GM18507 (cell line): ENCODE data around the gene WNK2.

Experiments used
- DNase-seq: peaks from one replicate; pipeline ENCODE4 v3.0.0; 2011; ENCODE audit warnings: low read depth; ENCODE audit not compliant: insufficient read length; ENCODE audit errors: extremely low spot score
- FAIRE-seq: peaks from 2 replicates; lab custom pipeline; 2011; peaks lifted over from hg19 to GRCh38; lab: Jason Lieb, UNC

The WNK2 gene

DNA sequence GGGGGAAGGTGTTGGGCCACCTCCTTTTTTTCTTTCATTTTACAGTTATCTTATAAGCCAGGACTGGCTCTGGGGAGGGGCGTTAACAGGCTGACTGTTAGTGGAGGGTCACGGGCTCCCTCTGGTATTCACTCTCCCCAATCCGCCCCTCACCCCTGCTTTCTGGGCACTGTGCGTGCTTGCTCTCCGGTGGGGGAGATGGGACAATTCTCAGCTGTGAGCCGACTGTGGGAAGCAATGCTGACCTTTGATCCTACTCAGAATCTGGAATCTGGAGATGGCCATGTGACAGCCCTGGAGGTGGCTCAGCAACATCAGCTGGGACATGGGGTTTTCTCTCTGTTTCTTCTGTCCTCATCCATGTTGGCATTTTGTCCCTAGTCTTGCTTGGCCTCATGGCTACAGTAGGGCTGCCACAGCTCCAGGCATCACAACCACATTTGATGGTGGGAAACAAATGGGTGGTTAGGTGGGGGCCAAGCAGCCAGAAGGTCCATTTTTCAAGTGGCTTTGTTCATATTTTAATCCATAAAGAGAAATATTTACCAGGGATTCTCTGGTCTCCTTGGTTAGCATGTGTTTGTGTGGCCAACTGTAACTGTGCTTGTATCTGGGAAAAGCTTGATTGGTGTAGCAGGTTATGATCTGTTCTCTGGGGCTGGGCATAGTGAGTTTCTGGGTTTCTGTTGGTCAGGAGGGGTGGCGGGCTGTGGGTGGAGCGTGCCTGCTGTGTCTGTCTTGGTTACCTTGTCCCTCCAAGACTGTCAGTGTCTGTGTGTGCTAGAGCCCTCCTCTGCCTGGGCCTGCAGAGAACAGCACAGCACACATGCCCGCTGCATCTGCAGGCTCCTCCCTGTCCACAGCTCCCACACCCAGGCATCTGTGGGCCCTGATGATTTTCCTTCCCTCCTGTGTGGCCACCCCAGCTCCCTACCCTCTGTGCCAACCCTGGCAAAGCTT, 12.4 kb downstream of the WNK2 start:
- FAIRE-seq (no peak), DNase-seq (no peak)

GRCh38 chr9:93197670-93198069, 13.7 kb downstream of the WNK2 start:
- no peak for FAIRE-seq
- no peak for DNase-seq

DNA sequence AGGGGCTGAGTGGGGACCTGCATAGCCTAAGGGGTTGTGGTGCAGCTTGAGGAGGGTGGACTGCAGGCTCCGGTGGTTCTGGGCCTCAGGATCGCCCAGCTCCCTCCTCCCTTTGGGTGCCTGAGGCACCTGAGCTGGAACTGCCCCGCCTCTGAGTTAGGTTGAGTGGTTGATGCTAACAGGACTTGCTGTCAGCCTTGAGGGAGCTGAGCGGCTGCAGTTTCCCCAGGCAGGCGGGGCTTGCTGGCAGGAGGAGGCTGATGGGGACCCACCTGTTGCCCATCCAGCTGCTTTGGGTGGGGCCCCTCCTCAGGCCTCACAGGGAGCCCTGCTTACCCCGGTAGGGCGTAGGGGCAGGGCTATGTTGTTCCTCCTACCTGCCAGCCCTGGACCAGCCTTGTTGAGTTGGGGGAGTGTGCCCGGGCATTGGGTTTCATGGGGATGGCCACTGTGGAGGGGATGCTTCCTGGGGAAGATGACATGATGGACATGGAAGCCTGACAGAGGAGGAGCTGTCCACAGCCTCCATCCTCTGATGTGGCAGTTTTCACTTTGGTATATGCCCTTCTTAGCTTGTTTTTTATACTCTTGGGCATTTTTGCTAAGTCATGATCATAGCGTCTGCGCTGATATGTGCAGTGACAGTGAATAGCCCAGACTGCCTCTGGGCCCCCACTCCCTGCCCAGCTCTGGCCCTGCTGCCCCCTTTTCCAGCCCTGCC, 14.3 kb downstream of the WNK2 start:
- DNase-seq = no peak
- no peak for FAIRE-seq

GRCh38 chr9:93198838-93199625, 15.1 kb downstream of the WNK2 start:
- DNase-seq (no peak), FAIRE-seq (no peak)

DNA sequence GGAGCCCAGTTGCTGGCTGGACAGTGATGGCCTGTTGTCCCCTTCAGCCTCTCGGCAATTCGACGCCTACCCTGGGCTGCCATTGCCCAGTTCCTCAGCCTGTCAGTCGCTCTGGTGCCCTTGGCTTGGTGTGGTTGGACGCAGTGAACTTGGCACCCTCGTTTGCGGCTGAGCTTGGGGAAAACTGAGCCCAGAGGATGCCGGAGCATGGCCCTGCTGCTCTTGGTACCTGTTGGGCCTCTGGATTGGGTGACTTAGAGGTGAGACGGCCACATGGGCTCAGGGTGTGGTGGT, 16.5 kb downstream of the WNK2 start:
- FAIRE-seq (no peak), DNase-seq (no peak)

DNA sequence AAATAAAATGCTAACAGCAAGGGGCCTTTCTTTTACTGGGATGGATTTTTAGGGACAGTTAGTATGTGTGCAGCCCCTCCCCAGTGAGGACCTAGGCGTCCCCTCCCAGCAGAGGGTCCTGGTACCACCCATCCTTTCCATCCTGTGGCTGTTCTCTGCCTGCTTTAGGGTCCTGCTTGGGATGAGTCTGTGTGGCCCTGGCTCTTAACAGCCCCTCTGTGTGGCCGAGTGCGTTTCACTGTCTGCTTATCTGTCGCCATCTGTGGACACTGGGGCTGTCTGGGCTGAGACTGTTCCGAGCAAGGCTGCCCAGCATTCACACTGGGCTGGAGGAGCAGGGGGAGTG, 17.0 kb downstream of the WNK2 start:
- DNase-seq (no peak), FAIRE-seq (no peak)

DNA sequence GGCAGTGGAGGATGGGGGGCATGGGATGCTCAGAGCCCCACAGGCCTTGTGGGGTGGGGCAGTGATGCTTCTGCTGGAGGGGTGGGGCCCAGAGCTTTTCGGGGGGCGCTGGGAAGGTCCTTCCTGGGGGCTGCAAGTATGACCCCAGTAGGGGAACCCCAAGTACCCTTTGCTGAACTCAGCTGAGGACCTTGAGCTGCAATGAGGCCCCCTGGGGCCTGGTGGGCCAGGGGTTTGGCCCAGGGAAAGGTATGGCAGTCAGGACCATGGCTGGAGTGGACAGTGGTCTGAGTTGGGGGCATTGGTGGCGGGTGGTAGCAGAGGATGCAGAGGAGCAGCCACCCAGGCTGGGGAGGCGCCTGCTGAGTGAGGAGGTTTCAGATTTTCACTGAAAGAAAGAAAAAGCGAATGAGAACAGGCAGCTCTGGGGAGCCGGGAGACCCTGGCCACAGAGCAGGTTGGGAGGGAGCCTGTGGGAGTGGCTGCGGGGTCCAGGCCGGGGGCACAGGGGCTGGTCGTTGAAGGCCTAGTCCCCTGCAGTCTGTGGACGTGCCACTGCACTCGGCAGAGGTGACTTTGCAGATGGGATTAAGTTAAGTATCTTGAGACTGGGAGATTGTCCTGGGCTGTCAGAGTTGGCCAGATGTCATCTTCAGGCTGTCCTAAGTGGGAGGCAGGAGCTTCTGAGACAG, 19.2 kb downstream of the WNK2 start:
- FAIRE-seq (no peak), DNase-seq (no peak)

GRCh38 chr9:93203718-93204469, 20.0 kb downstream of the WNK2 start:
- no peak for FAIRE-seq
- DNase-seq = no peak

- FAIRE-seq = no peak
- DNase-seq = no peak
These were observed 20.6 kb downstream of the WNK2 start for GRCh38 chr9:93204470-93205043.

DNA sequence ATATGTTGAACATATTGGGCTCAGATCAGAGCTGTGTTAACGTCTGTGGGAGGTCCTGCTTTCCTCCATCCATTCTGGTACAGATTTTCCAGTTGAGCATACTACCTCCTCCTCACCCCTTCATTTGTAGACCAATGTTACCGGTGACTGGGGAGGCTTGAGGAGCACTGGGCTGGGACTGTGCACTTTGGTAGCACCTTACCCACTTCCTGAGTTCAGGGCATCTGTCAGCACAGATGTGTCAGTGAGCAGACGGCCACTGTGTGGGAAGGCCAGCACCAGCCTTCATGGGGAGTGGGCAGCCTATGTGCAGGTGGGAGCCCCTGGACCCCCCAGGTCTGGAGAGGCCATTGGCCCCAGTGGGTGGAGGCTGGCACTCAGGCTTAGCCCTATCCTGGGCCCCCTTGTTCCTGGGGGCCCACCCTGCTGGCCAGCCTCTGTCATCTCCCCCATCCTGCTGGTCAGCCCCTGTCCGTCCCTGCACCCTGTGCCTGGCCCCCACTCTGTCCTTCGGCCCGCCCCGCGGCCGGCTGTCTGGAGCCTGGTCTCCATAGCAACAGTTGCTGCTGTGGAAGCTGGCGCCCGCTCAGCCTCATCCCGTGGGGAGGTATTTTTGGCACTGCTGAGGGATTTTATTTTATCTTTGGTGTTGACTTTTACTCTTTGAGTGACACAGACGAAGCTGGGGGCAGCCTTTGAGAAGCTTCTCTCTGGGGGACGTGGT, 21.3 kb downstream of the WNK2 start:
- DNase-seq (no peak), FAIRE-seq (no peak)

- FAIRE-seq = no peak
- no peak for DNase-seq
These were observed 22.1 kb downstream of the WNK2 start for GRCh38 chr9:93205896-93206575.

- FAIRE-seq (no peak), DNase-seq (no peak)
These were observed 22.7 kb downstream of the WNK2 start for GRCh38 chr9:93206576-93207155.

DNA sequence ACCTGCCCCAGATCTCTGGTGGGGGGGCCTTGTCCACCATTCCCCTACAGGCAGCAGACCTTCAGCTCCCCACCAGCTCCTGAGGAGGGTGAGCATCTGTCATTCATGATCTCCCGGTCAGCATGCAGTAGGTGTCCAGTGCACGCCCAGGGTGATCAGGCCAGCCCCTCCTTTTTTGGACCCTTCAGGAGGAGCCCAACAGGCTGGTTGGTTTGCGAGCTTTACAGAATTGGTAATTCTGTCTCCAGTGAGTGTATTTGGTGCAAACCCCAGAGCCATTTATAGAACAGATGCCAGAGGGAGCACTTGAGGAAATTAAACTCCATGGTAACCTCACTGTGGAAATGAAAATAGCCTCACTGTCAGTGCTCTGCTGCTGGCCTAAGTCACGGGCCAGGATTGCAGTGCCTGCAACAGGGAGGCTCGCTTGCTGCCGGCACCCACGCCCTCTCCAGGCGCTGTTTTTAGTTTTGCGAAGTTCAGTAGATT, 23.4 kb downstream of the WNK2 start:
- FAIRE-seq = no peak
- no peak for DNase-seq

DNA sequence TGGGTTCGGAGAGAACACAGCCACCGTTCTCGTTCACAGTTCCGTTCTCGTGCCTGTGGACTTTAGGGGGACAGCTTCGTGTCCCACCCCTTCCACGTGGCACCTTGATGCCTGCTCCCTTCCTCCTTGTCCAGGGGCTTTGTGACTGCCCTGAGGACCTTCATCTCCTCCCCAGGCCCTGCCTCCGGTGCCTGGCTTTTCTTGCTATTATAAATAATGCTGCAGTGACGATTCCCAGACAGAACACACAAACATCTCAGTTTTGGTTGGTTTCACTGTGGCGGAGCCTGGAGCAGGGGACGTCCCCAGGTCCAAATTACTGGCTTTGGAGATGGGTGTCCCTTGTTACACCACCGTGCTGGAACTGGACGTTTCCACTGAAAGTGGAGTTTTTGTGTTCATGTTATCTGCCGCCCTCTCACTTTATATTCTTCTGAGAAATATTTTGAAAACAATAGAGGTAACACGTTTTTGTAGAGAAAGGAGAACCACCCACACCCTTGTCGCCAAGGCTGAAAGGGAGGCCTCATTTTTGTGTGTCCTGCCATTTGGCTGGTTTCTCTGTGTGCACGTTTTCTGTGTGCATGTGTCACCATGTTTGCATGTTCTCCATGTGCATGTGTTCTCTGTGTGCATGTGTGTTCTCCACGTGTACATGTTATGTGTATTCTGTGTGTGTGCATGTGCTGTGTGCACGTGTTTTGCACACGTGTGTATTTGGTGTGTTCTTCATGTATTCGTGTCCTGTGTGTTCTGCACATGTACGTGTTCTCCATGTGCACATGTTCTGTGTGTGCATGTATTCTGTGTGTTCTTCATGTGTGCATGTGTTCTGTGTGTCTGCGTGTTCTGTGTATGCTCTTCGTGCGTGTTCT, 24.2 kb downstream of the WNK2 start:
- FAIRE-seq (no peak), DNase-seq (no peak)

GRCh38 chr9:93209097-93209496, 25.2 kb downstream of the WNK2 start:
- FAIRE-seq (no peak), DNase-seq (no peak)

GRCh38 chr9:93209576-93210323, 25.8 kb downstream of the WNK2 start:
- DNase-seq = no peak
- FAIRE-seq = no peak
